Heart right ventricle (tissue), 16 donors: ENCODE results near the gene SSMEM1. TPM values are rescaled to one million over a fixed set of nuclear protein-coding genes. Genes with fewer than 3 reads are reported as not detected.
"Not testable (repeated sequence)": the region's sequence is repeated elsewhere in the genome, so short reads cannot be mapped to it uniquely, and the experiment has no call there.

Experiments used
- ATAC-seq, 8 donors: fragments of 200-7000 bp; cut with Tn5 transposase; one replicate each; pipeline ENCODE4 v1.9.1; 2020; ENCODE audit warnings: mild to moderate bottlenecking in 8 of 8, moderate library complexity in 8 of 8, moderate number of reproducible peaks in 1 of 8
- DNase-seq, 2 donors: peaks; one replicate each; pipeline ENCODE4 v3.0.0-alpha.2; 2020
- H3K27ac ChIP-seq, 10 donors: fragments of 200-600 bp; sonication (generic) in 2 of 10; one replicate each; pipeline versions ENCODE4 v1.5.0 to v1.8.0; 2020 to 2022; ENCODE audit warnings: mild to moderate bottlenecking in 3 of 10
- H3K27me3 ChIP-seq, 7 donors: fragments of 200-600 bp; one replicate each; pipeline ENCODE4 v1.8.0; 2021 to 2022; ENCODE audit warnings: mild to moderate bottlenecking in 2 of 7
- H3K36me3 ChIP-seq, 9 donors: fragments of 200-600 bp; sonication (generic) in 1 of 9; one replicate each; pipeline versions ENCODE4 v1.5.0 to v1.8.0; 2020 to 2022; ENCODE audit warnings: mild to moderate bottlenecking in 2 of 9
- H3K4me1 ChIP-seq, 9 donors: fragments of 200-600 bp; sonication (generic) in 1 of 9; one replicate each; pipeline versions ENCODE4 v1.5.0 to v1.8.0; 2020 to 2022; ENCODE audit warnings: mild to moderate bottlenecking in 4 of 9
- H3K4me3 ChIP-seq, 10 donors: fragments of 200-600 bp; sonication (generic) in 2 of 10; one replicate each; pipeline versions ENCODE4 v1.5.0 to v1.8.0; 2020 to 2022; ENCODE audit warnings: mild to moderate bottlenecking in 7 of 10, moderate library complexity in 2 of 10
- H3K9me3 ChIP-seq, 11 donors: fragments of 200-600 bp in 10 of 11; sonication (generic) in 2 of 11; one replicate each; pipeline versions ENCODE4 v1.5.0 to v1.8.0; 2013 to 2022; ENCODE audit warnings: mild to moderate bottlenecking in 2 of 11, control low read depth in 1 of 11, moderate library complexity in 1 of 11
- WGBS, 2 donors: extraction: QIAGEN DNeasy Blood & Tissue Kit; methylation state at CpG; one replicate each; pipeline ENCODE4 v1.1.7; 2013; ENCODE audit warnings: inconsistent platforms in 1 of 2; 5-methylcytosine and 5-hydroxymethylcytosine counted together
- intact Hi-C, 10 donors: fragments of 100-400 bp; cut with DNase I; formaldehyde crosslinking; loops; one replicate each; pipeline versions ENCODE4 v1.11.1 to v1.14.2; 2022
- polyA plus RNA-seq, 2 donors: library from polyadenylated mRNA; stranded (reverse); fragments of 200-250 nt; gene quantifications; one replicate each; pipeline ENCODE4 v1.2.3, GENCODE V29; 2013
- total RNA-seq, 10 donors: library from RNA; stranded (reverse); fragmentation: NEBNext Ultra II Directional in 3 of 10; extraction: Animal tissue kit (Norgen Biotek cat#: 25700) in 3 of 10; gene quantifications; one replicate each; pipeline versions ENCODE4 v1.2.1 to v1.2.4, GENCODE V29; 2021 to 2023
- TF ChIP-seq, protein P1 (sequence below), 9 donors: fragments of 200-600 bp; sonication (generic) in 2 of 9; IDR thresholded peaks; one replicate each; pipeline versions ENCODE4 v1.5.0 to v1.8.0; 2021 to 2022; ENCODE audit warnings: antibody characterized with exemption in 9 of 9, mild to moderate bottlenecking in 5 of 9, moderate library complexity in 1 of 9
- donor health status: Arrhythmogenic right ventricular cardiomyopathy.
- donor health status: ischemic (EF 13 %, LVEDD 7.1; RV severe dilation, severe dysfunction).
- donor health status: healthy with polysubstance abuse.
- donor health status: DM: no; HTN: yes; CAD: no.
- donor health status: DM: no; HTN: no; CAD: no.
- donor health status: ischemic (EF 25% LVEDD 6.9; RV normal size, moderate dysfunction).
- donor health status: ischemic (EF 25% LVEDD 5.7; RV mildly dilated, moderate dysfunction).
- donor health status: healthy.
- donor health status: DM: yes; HTN: yes; CAD: no.
- donor health status: Ischemic cardiomyopathy.
- donor health status: ischemic (EF 35%, LVEDD 5.7; RV mildly dilated, moderate dysfunction).
- donor health status: nonischemic (EF 11% LVEDD 7.7; RV severe dilation, severe dysfunction).
- donor health status: DM: yes; HTN: yes; CAD: no.
- donor health status: PGD.
- donor health status: ischemic (EF 29% LVEDD 5.4; RV normal size, mild dysfunction).
- donor health status: nonischemic (EF 23%, LVEDD 6.1; RV moderate dilation, normal function).

The SSMEM1 gene
- total and polyA plus RNA-seq, 12 donors = not detected

DNA sequence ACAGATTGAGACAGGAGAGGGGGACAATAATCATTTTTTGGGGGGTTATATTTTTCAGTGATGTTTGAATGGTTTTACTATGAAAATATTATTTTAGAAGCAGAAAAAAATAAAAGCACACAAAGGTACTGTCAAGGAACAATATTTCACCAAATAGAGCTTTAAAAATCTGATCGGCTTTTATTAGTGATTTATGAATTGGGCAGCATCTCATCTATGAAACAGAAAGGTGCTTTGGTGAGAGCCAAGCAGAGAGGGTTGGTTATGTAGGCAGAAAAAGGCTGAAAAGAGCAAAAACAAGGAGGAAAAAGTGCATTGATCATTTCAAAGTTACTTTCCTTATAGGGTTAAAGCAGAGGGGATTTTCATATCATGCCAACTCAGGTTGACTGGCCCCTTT lies 32.6 kb downstream of the SSMEM1 start:
- DNase-seq = no peak
- Histone ChIP-seq H3K9me3 (no peaks in the 10 kb centered on the region), H3K27me3 (no peaks in the 10 kb centered on the region), H3K27ac (no peak overlapping the region), H3K36me3 (no peaks in the 10 kb centered on the region), H3K4me3 (no peak overlapping the region), H3K4me1 (peaks cover 0 to 13% (median 0%) of the 10 kb centered on the region in 9 donors)
- TF ChIP-seq, protein P1, sequence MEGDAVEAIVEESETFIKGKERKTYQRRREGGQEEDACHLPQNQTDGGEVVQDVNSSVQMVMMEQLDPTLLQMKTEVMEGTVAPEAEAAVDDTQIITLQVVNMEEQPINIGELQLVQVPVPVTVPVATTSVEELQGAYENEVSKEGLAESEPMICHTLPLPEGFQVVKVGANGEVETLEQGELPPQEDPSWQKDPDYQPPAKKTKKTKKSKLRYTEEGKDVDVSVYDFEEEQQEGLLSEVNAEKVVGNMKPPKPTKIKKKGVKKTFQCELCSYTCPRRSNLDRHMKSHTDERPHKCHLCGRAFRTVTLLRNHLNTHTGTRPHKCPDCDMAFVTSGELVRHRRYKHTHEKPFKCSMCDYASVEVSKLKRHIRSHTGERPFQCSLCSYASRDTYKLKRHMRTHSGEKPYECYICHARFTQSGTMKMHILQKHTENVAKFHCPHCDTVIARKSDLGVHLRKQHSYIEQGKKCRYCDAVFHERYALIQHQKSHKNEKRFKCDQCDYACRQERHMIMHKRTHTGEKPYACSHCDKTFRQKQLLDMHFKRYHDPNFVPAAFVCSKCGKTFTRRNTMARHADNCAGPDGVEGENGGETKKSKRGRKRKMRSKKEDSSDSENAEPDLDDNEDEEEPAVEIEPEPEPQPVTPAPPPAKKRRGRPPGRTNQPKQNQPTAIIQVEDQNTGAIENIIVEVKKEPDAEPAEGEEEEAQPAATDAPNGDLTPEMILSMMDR (IDR thresholded peaks at IDR 0.05) = no peak
- WGBS, 2 donors = 95 to 97% methylated on average over 1 of the region's 1 CpG
- ATAC-seq = no peak
- intact Hi-C loops = loop anchor here in 6 of 10 donors (5.0 to 10.0 kb wide), 5 partner anchors 255 to 592 kb away; partner anchors contain the start of gene MEST (in 1 of the 6)

DNA sequence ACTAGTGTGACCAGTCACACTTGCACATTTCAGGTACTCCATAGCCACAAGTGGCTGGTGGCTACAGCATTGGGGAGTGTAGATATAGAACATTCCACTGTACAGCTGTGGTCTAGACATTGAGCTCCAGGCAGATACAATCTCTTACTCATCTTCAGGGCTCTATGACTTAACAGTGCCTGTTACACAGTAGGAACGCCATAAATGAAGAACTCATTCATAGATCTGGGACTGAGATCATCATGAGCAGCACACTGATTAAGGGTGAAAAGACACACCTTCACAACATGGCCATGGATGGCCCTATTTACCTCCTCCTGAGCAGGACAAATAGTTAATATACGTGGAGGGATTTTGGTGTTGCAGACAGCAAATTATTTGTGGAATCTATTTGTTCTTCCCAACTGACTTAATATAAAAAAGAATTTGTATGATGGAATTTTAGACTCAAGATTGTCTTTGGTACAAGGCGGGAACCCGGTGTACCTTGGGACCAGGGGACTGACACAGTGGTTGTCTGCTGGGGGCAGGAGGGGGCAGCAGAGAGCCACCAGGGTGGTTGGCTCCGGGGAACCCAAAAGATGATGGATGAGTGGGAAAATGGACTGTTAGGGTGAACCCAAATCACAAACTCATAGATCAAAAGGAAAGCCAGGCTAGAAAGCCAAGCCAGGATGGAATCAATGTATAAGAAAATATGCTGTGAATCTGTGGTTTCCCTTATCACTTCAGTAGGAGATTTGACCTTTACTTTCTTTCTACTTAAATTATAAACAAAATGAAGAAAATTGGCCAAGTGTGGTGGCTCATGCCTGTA lies 34.7 kb downstream of the SSMEM1 start:
- WGBS, 2 donors = 38 to 43% methylated on average over 5 of the region's 5 CpGs
- Histone ChIP-seq H3K27me3 (no peaks in the 10 kb centered on the region), H3K4me1 (peaks cover 0 to 13% (median 0%) of the 10 kb centered on the region in 9 donors), H3K36me3 (no peaks in the 10 kb centered on the region), H3K9me3 (peaks cover 0 to 6% (median 0%) of the 10 kb centered on the region in 11 donors), H3K4me3 (no peak overlapping the region), H3K27ac (no peak overlapping the region)
- ATAC-seq (peak in 6 of 8 donors; percentile 65 to 81 (median 79)), DNase-seq (peak; percentile 49 to 63)
- TF ChIP-seq, protein P1 (IDR thresholded peaks at IDR 0.05) = peak; percentile 53 to 91 (median 80)
- intact Hi-C loops = loop anchor here in 7 of 10 donors (2.0 to 10.0 kb wide), 6 partner anchors 252 to 590 kb away; partner anchors contain the start of gene MEST (in 1 of the 7)

DNA sequence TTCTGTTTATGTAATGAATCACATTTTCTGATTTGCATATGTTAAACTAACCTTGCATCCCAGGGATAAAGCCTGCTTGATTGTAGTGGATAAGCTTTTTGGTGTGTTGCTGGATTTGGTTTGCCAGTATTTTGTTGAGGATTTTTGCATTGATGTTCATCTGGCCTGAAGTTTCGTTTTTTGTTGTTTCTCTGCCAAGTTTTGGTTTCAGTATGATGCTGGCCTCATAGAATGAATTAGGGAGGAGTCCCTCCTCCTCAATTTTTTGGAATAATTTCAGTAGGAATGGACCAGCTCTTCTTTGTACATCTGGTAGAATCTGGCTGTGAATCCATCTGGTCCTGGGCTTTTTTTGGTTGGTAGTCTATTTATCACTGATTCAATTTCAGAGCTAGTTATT lies 35.8 kb downstream of the SSMEM1 start:
- 24 to 45% methylated on average over 1 of the region's 1 CpG for whole genome bisulfite sequencing, 2 donors

DNA sequence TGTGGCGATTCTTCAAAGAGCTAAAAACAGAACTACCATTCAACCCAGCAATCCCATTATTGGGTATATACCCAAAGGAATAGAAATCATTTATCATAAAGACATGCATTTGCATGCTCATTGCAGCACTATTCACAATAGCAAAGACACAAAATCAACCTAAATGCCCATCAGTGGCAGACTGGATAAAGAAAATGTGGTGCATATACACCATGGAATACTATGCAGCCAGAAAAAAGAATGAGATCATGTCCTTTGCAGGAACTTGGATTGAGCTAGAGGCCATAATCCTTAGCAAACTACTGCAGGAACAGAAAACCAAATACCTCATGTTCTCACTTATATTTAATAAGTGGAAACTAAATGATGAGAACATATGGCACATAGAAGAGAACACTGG lies 38.8 kb downstream of the SSMEM1 start:
- 95 to 100% methylated on average over 1 of the region's 1 CpG for WGBS, 2 donors
- H3K27ac ChIP-seq, H3K9me3 ChIP-seq, H3K4me3 ChIP-seq, ATAC-seq, DNase-seq, H3K36me3 ChIP-seq, H3K27me3 ChIP-seq: not testable (repeated sequence)
- intact Hi-C loops = loop anchor here in 5 of 10 donors (10.0 kb wide), 3 partner anchors 248 to 478 kb away; partner anchors contain the start of gene MEST (in 1 of the 5)
- H3K4me1 ChIP-seq = peaks cover 0 to 13% (median 0%) of the 10 kb centered on the region in 9 donors

More for the DNA sequence above, 35.8 kb downstream of the SSMEM1 start:
- H3K36me3 ChIP-seq, H3K4me3 ChIP-seq, H3K27ac ChIP-seq, H3K27me3 ChIP-seq, DNase-seq, ATAC-seq, H3K9me3 ChIP-seq: not testable (repeated sequence)
- intact Hi-C loops = loop anchor here in 7 of 10 donors (2.0 to 10.0 kb wide), 6 partner anchors 251 to 589 kb away; partner anchors contain the start of gene MEST (in 1 of the 7)
- H3K4me1 ChIP-seq = peaks cover 0 to 13% (median 0%) of the 10 kb centered on the region in 9 donors

DNA sequence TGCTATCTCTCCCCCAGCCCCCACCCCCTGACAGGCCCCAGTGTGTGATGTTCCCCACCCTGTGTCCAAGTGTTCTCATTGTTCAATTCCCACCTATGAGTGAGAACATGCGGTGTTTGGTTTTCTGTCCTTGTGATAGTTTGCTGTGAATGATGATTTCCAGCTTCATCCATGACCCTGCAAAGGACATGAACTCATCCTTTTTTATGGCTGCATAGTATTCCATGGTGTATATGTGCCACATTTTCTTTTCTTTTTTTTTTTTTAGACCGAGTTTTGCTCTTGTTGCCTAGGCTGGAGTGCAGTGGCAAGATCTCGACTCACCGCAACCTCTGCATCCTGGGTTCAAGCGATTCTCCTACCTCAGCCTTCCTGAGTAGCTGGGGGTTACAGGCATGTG lies 41.2 kb downstream of the SSMEM1 start:
- not testable (repeated sequence) for H3K36me3 ChIP-seq, H3K4me3 ChIP-seq, ATAC-seq, H3K4me1 ChIP-seq, DNase-seq, H3K27me3 ChIP-seq, H3K27ac ChIP-seq
- intact Hi-C loops = loop anchor here in 5 of 10 donors (10.0 kb wide), 3 partner anchors 246 to 476 kb away; partner anchors contain the start of gene MEST (in 1 of the 5)
- peaks cover 0 to 13% (median 0%) of the 10 kb centered on the region in 11 donors for H3K9me3 ChIP-seq
- WGBS, 2 donors = 94 to 97% methylated on average over 5 of the region's 5 CpGs

DNA sequence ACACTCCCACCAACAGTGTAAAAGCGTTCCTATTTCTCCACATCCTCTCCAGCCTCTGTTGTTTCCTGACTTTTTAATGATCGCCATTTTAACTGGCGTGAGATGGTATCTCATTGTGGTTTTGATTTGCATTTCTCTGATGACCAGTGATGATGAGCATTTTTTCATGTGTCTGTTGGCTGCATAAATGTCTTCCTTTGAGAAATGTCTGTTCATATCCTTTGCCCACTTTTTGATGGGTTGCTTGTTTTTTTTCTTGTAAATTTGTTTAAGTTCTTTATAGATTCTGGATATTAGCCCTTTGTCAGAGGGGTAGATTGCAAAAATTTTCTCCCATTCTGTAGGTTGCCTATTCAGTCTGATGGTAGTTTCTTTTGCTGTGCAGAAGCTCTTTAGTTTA lies 42.0 kb downstream of the SSMEM1 start:
- H3K9me3 ChIP-seq = peaks cover 0 to 14% (median 0%) of the 10 kb centered on the region in 11 donors
- H3K36me3 ChIP-seq, ATAC-seq, H3K27ac ChIP-seq, H3K4me1 ChIP-seq, H3K4me3 ChIP-seq, DNase-seq, H3K27me3 ChIP-seq: not testable (repeated sequence)
- intact Hi-C loops = loop anchor here in 6 of 10 donors (10.0 kb wide), 4 partner anchors 245 to 485 kb away; partner anchors contain the start of genes KLF14 (in 1 of the 6) and MEST (in 1 of the 6)
- 86 to 88% methylated on average over 3 of the region's 3 CpGs for WGBS, 2 donors
